Adrenal gland (tissue), 5 donors: ENCODE data around the gene LBP.

Experiments
- POLR2A ChIP-seq, 2 donors: fragments of 450-650 bp; IDR thresholded peaks; one replicate each; pipeline ENCODE4 v1.6.1; 2017; ENCODE audit warnings: antibody characterized with exemption in 2 of 2, mild to moderate bottlenecking in 2 of 2, moderate library complexity in 1 of 2
- TF ChIP-seq, protein P1 (sequence below), 6 experiments: fragments of 450-650 bp in 4 of 6; fragments of 200-600 bp in 2 of 6; sonication (generic) in 1 of 6; IDR thresholded peaks; 1 replicate in 5 of 6; 2 replicates in 1 of 6; pipeline versions ENCODE4 v1.5.1 to v1.8.0; 2016 to 2021; ENCODE audit warnings: antibody characterized with exemption in 6 of 6, mild to moderate bottlenecking in 2 of 6, moderate library complexity in 1 of 6
- donor health status: DM: no; HTN: no; CAD: no.

DNA sequence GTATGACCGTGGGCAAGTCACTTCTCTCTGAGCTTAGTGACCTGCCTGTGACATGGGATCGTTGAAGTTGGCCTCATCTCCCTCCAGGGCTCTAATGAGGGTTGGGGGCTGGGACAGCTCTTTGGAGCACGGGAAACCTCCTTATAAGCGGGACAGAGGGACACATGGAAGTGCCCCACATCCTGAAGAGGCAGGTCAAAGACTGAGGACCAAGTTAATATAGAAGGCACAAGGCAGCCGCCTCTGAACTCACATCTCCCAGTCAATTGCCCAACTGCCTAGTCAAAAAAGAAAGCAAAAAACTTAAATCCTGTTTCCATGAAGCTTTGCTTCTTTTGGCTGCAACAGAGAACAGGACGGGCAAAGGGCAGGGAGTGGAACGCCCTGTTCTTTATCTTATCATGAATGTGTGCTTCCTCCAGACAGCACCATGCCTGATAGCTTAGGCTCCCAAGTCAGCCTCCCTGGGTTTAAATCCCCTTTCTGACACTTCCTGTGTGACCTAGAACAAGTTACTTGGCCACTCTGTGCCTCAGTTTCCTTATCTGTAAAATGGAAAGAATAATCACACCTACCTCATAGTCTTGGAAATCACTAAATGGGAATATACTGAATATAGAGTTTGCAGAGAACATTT is 27.1 kb downstream of the LBP start:
- TF ChIP-seq, protein P1, sequence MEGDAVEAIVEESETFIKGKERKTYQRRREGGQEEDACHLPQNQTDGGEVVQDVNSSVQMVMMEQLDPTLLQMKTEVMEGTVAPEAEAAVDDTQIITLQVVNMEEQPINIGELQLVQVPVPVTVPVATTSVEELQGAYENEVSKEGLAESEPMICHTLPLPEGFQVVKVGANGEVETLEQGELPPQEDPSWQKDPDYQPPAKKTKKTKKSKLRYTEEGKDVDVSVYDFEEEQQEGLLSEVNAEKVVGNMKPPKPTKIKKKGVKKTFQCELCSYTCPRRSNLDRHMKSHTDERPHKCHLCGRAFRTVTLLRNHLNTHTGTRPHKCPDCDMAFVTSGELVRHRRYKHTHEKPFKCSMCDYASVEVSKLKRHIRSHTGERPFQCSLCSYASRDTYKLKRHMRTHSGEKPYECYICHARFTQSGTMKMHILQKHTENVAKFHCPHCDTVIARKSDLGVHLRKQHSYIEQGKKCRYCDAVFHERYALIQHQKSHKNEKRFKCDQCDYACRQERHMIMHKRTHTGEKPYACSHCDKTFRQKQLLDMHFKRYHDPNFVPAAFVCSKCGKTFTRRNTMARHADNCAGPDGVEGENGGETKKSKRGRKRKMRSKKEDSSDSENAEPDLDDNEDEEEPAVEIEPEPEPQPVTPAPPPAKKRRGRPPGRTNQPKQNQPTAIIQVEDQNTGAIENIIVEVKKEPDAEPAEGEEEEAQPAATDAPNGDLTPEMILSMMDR (IDR thresholded peaks at IDR 0.05): no peak
- no peak for TF ChIP-seq POLR2A (IDR thresholded peaks at IDR 0.05)
